DND-41 (cell line): ENCODE data around the gene RPL27A.

Source experiments
- EZH2 ChIP-seq: IDR thresholded peaks from 3 replicates; pipeline ENCODE4 v1.6.1; 2012; ENCODE audit warnings: borderline replicate concordance, low read depth, mild to moderate bottlenecking, moderate library complexity, low read length, inconsistent platforms; ENCODE audit not compliant: severe bottlenecking
- TF ChIP-seq, protein P1 (sequence below): IDR thresholded peaks from 2 replicates; pipeline ENCODE4 v1.5.1; 2012; ENCODE audit warnings: borderline replicate concordance, low read length, moderate library complexity, mild to moderate bottlenecking; ENCODE audit not compliant: poor library complexity, severe bottlenecking; ENCODE audit errors: extremely low read depth

DNA sequence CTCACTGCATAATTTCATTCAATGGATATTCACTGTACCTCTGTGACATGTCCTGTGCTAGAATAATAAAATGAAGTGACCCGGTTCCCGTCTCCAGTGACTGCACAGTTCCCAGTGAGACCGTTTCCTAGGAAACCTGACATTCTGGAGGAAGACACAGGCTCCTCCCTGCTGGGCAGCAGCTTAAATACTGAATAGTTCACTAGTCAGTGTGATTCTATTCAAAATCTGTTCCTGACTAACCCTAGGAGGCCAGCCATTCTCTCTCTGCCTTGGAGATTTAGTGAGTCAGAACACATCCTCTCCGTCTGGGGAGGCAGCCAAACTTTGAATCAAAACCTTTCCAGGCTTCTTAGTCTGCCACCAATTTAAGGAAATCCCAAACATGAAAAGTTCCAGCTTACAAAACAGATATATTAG, 11.4 kb upstream of the RPL27A start:
- TF ChIP-seq, protein P1, sequence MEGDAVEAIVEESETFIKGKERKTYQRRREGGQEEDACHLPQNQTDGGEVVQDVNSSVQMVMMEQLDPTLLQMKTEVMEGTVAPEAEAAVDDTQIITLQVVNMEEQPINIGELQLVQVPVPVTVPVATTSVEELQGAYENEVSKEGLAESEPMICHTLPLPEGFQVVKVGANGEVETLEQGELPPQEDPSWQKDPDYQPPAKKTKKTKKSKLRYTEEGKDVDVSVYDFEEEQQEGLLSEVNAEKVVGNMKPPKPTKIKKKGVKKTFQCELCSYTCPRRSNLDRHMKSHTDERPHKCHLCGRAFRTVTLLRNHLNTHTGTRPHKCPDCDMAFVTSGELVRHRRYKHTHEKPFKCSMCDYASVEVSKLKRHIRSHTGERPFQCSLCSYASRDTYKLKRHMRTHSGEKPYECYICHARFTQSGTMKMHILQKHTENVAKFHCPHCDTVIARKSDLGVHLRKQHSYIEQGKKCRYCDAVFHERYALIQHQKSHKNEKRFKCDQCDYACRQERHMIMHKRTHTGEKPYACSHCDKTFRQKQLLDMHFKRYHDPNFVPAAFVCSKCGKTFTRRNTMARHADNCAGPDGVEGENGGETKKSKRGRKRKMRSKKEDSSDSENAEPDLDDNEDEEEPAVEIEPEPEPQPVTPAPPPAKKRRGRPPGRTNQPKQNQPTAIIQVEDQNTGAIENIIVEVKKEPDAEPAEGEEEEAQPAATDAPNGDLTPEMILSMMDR: no peak
- no peak for TF ChIP-seq EZH2
